Right hindlimb (tissue), 1 donor: ENCODE data around the gene ZNF471.

ENCODE experiments used
- DNase-seq: peaks from one replicate; pipeline ENCODE4 v3.0.0-alpha.2; 2018

Gene ZNF471

DNA sequence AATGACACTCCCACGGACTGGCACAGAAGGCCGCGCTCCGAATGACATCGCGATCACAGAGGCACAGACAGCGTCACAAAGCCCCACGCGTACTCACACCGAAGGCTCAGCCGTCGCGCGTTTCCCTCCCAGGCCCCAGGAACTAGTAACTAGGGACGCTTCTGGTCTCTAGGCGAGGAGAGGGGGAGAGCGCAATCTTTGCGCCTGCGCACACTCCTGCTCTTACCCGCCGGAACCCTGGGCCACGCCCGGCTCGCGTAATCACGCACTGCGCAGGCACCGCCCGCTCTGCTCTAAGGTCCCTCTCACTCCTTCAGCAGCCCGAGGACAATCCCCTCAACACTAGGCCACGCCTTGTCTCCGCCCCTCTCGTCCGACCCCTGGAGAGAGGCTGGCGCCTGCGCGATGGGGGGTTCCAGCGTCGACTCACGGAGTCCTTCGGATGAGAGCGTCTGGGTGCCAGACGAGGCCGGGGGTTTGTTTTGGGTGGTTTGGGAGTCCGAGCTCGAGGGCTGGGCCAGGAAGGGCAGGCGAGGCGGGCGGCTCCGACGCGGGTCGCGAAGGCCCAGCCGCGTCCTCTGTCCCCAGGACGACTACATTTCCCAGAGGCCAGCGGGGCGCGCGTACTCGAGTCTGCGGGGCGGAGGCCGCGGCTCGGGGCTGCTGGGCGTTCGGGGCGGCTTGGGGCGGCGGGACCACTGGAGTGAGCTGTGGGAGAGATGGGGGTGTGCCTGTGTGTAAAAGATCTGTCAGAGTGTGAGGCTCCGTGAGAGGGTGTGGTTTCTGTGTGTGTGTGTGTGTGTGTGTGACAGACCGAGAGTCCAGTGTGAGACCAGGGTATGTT is at the start of gene ZNF471:
Gene ZNF471, plus strand, starts transcription at position 410 of the 844 bp plus-strand sequence. CDS start 3,717 bp downstream, outside the sequence.
- DNase-seq: peak; percentile 99

DNA sequence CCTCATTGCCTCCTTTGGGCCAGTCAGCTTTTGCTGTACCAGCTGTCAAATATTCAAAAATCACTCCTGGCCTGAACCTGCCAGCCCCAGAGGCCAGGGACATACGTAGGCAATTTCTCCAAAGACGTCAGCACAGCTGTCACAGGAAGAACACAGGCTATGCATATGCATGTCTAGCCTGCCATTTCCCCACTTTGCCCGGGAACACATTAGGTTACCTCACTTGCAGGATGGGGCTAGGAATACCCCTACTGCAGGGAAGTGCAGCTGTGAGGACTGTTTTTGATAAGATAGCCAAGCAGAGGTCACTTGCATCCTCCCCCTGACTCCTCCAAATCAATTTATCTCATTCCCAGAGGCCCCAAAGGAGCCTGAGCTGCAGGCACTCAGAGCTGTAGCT is 33.3 kb upstream of the ZNF471 start:
- no peak for DNase-seq

DNA sequence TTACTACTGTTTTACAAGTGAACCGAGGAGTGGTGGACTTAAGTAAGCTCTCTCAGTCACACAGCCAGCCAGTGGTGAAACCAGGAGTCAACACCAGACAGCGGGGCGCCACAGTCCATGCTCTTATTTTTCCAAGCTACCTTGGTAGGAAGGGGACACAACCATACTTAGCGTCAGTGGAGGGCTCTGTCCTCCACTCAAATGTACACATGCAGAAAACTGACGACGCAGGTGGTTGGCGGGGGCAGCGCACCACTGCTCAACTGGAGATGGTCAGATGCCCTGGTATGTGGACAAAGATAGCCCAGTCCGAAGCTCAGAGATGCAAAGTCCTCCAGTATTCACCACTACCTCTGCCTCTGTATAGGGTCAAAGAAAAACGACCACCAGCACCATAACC is 31.6 kb upstream of the ZNF471 start:
- DNase-seq: no peak

DNA sequence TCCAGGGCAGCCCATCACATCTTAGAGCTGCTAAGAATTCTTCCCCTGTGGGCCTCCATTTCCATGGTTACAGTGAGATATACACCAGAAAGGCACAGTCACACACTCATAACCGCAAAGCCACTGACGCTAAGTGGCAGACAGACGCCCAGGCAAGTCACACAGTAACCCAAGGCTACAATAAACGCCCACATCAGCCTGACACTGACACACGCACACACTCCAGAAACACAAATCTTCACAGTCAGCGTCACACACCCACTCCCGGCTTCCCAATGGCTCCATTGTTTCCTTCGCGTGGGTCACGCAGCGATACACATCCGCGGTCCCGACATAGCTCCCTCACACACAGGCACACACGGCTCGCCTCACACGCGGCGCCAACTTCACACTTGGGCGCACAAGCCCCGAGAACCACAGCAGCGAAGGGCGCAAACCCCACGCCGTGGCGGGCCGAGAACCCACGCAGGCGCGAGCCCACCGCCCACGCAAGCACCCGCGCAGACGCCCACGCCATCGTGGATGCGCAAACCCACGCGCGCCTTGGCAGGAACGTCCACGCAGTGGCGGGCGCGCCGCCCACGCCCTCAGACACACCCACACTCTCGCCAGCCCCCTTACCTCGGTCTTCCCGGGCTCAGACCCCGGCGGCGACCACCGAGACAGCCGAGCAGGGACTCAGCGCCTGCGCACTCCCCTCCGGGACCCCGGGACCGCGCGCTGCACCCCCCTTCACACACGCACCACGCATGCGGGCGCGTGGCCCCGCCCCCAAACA is 30.8 kb upstream of the ZNF471 start, which contains the start of gene ZNF667:
Gene ZNF667, minus strand, starts transcription at position 695 of the 778 bp plus-strand sequence. CDS start 14,975 bp downstream, outside the sequence.
- peak; percentile 52 for DNase-seq

DNA sequence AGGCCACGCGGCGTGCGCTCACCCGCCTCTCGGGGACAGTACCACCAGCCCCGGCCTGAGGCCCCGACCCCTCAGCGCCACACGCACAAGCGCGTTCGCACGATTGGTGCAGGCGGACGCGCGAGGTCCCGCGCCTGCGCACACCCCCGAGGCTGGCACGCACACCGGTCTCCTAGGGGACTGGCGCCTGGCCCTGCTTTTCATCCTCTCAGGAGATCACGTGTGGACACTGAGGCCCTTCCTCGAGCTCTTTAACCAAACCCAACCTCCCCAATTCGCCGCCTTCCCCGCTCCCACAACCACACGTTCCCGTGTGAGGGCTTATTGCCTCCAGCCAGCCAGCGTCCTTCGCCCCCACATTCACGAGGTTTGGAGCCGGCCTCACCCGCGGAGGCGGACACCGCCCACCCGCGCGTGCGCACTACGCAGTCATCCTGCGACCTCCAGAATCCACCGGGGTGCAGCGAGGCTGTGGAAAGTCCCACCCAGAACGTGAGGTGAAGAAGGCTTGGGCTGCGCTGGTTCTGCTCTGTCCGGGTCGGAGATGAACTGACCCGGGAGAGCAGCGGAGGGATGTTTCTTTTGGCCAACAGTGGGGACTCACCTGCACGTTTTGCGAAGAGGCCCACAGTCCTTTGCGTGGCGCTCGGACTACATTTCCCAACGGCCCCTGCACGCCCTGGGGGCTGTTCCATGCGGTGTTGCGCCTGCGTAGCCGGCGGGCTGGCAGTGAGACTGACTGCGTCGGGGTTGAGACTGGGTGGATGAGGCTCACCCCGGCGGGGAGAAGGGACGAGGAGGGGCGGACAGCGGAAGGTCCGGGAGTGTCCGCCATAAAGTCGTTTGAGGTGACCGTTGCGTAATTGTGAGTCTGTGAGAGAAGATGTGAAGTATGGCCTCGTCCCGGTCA is 30.0 kb upstream of the ZNF471 start:
- DNase-seq: peak; percentile 96

DNA sequence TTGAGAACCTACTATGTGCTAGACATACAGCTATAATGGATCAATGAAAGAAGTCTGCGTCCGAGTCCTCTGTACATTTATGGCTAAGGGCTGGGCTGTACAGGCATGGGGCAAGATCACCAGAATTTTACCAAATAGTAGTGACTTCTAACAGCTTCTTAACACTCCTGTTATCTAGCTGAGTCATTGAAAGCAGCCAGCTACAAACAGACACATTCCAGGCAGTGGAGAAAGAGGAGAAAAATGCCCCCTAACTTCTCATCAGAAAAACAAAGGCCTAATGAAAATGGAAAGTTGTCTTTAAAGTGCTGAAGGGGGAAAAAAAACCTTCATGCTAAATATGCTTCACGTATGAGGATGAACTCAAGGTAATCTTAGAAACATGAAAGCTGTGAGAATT is 16.3 kb upstream of the ZNF471 start:
- DNase-seq: no peak

DNA sequence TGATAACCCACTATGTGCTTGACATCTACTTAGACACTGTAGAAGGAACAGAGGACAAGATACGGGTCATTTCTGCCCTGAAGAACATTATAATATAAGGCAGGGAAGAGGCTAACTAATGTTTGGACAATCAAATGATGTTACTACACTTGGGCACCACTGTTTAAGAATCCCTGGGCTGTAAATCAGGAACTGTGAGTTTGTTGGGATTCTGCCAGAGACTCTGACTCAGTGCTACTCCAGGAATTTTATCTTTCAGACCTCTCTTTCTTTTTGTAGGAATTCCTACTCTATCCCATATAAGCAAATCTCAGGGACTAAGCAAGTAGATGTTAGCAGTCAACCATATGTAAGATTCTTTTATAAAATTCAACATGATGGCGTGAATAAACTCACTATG is 3.1 kb upstream of the ZNF471 start:
- DNase-seq: no peak

DNA sequence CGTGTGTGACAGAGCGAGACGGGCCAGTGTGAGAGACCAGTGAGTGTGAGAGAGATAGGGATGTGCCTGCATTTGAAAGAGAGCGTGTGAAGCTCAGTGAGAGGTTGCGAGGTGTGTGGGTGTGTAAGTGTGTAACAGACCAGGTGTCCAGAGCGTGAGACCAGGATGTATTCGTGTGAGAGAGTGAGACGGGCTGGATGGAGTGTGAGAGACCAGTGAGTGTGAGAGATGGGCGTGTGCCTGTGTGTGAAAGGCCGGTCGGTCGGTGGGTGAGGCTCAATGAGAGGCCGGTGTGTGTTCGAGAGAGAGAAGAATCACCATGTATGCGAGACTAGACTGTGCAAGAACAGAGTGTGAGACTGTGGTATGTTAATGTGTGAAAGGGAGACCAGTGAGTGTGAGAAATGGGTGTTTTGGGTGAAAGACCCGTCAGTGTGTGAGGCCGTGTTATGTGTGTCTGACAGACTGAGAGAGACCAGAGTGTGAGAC is 679 bp downstream of the ZNF471 start:
- peak; percentile 21 for DNase-seq

DNA sequence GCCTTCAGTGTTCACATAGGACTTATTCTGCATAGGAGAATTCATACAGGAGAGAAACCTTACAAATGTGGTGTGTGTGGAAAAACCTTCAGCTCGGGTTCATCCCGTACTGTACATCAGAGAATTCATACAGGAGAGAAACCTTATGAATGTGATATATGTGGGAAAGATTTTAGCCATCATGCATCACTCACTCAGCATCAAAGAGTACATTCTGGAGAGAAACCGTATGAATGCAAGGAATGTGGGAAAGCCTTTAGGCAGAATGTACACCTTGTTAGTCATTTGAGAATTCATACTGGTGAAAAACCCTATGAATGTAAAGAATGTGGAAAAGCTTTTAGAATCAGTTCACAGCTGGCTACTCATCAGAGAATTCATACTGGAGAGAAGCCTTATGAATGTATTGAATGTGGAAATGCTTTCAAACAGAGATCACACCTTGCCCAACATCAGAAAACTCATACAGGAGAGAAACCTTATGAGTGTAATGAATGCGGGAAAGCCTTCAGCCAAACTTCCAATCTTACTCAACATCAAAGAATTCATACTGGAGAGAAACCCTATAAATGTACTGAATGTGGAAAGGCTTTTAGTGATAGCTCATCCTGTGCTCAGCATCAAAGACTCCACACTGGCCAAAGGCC is 17.7 kb downstream of the ZNF471 start:
- no peak for DNase-seq

DNA sequence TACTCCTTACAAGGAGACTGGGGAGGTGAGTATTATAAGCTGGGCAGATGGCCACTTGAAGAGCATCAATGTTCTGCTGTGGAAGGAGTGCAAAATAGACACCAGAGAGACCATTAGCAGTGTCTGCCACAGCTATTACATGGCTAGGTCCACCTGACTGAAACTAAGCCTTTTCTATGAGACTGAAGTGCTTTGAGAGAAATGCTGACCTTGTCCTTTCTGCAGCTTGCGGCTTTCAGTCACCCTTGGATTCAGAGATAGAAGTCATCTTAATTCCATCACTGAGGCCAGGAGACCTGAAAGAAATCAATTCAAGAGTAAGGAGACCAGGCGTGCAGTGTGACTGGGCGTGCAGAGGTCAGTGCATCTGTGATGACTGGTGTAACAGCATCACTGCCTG is 29.8 kb downstream of the ZNF471 start:
- no peak for DNase-seq

DNA sequence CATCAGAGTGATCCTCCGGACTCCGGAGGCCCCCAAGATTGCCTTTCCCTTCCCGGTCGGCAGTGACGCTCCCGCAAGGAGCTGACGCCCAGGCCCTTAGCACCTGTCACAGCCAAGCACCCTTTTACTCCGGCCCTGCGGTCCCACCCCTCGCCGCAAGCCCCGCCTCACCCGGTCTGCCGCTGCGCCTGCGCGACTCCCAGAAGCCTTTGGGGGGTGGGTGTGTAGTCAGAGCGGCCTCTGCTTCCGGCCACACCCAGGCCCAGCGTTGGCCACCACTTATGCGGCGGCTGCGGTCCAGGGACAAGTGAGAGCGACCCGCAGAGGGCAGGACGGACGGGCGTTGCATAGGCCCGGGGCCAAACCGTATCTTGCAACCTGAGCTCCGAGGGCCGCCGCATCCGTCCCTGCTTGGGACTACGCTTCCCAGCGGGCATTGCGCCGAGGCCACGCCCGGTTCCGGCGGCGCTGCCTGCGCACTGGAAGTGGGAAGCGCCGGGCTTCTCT is 30.7 kb downstream of the ZNF471 start:
- DNase-seq: peak; percentile 95

DNA sequence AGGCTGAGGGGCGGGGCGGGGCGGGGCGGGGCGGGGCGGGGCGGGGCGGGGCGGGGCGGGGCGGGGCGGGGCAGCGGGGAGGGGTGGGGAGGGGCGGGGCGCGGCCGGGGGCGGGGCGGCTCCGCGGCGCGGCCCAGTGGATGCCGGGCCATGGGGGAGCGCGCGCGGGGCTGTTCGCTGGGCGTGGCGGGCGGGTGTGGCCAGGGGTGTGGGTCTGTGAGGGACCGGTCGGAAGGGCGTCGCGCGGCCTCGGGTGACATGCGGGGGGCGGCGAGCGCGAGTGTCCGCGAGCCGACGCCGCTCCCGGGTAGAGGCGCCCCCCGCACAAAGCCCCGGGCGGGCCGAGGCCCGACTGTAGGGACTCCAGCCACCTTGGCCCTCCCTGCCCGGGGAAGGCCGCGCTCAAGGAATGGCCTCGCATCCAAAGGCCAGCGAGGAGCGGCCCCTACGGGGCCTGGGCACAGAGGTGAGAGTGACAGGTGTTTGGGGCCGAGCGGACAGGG is 31.2 kb downstream of the ZNF471 start, which contains the start of gene ZFP28:
Gene ZFP28, plus strand, starts transcription at position 188 of the 503 bp plus-strand sequence. Its CDS starts 71 bp downstream, at position 259.
- DNase-seq: no peak

DNA sequence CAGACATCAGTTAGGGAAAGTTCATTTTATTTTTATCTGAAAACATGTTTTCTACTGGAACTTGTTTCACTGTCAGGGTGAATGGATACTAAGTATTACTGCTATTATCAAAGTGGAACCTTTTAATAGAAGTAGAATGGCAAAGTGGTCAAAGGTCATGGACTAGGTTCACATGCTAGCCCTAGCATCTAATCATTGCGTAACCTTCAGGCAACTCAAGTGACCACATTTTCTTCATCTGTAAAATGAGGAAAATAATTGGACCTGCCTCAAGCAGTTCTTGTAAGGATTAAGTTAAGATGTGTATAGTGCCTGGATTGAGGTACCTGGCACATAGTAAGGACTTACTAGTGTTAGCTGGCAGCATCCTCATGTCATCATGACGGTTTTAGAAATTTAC is 36.1 kb downstream of the ZNF471 start:
- DNase-seq: no peak

DNA sequence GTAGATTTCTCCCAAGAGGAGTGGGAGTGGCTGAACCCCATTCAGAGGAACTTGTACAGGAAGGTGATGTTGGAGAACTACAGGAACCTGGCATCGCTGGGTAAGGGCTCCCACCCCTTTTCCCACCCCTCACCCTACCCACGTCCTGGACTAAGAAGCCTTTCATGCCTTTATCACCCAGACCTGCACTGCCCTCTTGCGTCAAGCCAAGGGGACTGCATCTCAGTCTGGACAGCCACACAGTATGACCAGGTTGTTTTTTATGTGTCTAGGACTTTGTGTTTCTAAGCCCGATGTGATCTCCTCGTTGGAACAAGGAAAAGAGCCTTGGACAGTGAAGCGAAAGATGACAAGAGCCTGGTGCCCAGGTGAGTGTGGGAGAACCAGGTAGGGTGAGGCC is 39.9 kb downstream of the ZNF471 start:
- DNase-seq: no peak

DNA sequence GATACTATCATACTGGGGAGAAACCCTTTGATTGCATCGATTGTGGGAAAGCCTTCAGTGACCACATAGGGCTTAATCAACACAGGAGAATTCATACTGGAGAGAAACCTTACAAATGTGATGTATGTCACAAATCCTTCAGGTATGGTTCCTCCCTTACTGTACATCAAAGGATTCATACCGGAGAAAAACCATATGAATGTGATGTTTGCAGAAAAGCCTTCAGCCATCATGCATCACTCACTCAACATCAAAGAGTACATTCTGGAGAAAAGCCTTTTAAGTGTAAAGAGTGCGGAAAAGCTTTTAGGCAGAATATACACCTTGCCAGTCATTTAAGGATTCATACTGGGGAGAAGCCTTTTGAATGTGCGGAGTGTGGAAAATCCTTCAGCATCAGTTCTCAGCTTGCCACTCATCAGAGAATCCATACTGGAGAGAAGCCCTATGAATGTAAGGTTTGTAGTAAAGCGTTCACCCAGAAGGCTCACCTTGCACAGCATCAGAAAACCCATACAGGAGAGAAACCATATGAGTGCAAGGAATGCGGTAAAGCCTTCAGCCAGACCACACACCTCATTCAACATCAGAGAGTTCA is 46.7 kb downstream of the ZNF471 start:
- no peak for DNase-seq

DNA sequence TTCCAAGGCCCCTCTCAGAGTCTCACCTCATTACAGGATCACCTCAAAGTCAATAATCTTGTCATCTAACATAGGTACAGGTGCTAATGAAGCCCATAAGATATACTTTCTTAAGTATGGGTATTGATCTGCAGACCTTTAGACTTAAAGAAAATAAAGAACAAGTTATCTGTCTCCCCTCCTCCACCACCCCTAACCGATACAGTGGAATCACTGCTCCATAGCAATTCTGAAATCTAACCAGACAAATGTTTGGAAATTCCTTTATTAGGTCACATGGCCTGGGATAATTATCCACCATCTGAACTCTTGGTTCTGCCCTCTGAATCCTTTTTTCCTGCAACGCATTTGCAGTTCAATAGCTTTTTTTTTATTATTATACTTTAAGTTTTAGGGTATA is 55.1 kb downstream of the ZNF471 start:
- DNase-seq: no peak

DNA sequence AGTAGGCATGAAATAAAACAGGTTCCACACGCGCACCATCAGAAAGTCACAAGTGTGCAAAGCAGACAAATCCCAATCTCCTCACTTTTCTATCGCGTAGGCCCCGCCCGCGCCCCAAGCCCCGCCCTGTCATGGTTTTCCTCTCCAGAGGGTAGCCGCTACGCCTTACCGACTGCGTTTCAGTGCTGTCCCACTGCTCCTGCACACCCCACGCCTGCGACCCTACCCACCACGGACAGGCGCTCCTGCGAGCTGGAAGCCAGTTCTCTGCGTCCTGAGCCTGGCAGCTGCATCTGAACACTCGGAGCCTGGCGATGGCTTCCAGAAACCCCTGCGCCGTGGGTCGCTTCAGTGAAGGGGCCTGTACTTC is 59.2 kb downstream of the ZNF471 start:
- no peak for DNase-seq

DNA sequence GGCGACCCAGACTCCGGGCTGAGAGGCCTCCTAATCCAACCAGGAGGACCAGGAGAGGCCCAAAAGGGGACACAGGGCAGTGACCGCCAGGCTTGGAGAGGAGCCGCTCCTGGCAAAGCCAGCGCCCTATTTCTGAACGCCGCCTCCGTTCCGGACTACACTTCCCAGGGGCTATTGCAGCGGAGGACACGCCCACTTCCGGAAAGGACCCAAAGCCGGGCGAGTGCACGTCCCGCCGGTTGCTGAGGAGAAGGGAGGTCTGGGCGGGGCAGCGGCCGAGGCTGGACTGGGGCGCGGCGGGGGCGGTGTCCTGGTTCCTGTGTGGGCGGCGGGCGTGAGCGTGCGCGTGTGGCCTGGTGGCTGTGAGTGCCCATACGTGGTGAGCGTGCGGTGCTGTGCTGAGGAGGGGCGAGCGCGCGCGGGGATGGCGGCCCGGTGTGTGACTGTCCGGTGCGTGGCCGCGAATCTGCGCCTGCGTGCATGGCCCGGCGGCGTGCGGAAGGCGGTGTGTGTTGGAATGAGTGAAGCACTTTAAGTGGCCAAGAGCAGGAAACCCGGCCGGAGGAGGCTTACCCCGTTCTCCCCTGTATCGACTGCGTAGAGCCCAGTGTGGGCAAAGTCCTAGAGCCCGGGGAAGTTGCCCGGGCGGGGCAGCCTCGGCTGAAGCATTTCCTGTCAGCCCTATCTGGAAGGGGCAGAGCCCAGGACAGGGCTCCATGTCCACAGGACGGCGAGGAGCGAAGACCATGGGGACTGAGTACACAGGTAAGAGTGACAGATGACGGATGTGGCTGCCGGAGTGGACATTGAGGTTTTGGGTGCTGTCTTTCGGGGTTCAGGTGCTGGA is 59.8 kb downstream of the ZNF471 start, which contains the start of gene ZNF470:
Gene ZNF470, plus strand, starts transcription at position 195 of the 847 bp plus-strand sequence. CDS start 2,844 bp downstream, outside the sequence.
- peak; percentile 97 for DNase-seq

DNA sequence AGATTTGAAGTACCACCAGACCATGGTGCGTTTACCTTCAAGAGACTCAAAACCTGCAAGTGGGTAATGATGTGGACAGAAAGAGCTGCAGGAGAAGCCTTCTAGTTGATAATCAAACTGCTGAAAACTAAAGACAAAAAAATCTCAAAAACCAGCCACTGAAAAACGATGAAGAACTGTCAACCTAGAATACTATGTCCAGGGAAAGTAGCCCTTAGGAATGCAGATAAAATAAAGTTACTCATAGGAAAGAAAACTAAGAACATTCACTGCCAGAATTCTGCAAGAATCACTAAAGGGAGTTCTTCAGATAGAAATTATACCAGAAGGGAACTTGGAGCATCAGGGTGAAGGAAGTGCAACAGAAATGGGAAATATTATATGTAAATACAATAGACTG is 64.9 kb downstream of the ZNF471 start:
- no peak for DNase-seq

DNA sequence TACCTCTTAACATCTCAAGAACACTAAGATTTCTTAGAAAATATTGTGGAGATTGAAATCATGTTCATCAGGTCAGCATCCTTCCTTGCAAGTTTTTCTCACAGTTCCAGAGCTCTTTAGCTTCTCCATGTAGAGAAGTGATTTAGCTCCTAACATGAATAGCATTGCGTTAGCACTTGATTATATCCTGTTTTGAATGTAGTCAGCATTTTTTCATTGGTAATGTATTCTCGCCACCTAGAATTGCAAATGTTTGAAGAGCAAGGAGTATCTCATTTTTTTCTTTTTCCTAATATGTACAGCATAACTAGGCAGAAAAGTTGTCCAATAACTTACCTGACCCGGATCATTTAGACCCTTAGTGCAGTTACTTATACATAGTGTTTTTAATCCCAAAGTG is 66.3 kb downstream of the ZNF471 start:
- no peak for DNase-seq
